Measurements from ENCODE around the gene ACKR1. TPM values are rescaled to one million over a fixed set of nuclear protein-coding genes. Genes with fewer than 3 reads are reported as not detected.

ACKR1 gene
- total and polyA plus RNA-seq, 9 donors, result 5.6 to 43.0 (median 36.2) TPM

DNA sequence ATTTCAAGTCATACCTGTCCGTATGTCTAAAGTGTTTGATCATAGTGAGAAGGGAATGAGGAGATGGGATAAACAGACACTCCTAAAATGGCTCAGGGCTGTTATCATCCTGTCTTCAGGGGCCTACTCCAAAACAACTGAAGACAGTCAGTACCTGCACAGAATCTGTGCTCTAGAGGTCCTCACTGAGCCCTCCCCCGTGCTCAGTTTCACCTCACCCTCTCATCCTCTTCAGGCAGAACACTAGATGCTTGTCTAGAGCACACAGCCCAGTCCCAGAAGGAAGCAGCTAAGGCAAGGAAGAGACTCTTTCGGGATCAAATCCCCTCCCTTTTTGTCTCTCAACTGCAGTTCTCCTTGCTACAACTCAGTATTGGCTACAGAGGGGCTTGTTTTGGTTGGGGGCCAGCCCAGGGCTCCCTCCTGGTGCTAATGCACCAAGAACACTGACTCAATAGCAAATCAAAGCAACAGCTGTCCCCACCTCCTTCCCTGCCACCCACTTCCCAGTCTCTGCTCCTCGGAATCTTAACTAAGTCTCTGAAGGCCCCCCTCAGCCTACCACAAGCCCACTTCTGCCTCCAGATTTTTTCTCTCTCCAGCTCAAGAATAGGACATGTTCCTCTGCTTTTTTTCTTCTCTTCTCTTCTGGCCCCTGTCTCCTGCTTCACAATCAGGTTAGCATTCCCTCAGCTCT lies 23.2 kb upstream of the ACKR1 start:
- no peak overlapping the region for H3K4me3 ChIP-seq
- H3K4me1 ChIP-seq (ENCODE audit: insufficient read depth), result no peaks in the 10 kb centered on the region
- 29 to 37% (median 34%) methylated on average over 4 of the region's 4 CpGs for WGBS, 3 donors
- DNase-seq, result no peak
- H3K9me3 ChIP-seq, result no peaks in the 10 kb centered on the region
- H3K36me3 ChIP-seq, result no peaks in the 10 kb centered on the region
- intact Hi-C loops (cut with DNase I), result no loop called here
- no peaks in the 10 kb centered on the region for H3K27me3 ChIP-seq
- no peak for TF ChIP-seq EP300 (IDR thresholded peaks at IDR 0.05)
- no peak for TF ChIP-seq POLR2A (IDR thresholded peaks at IDR 0.05)
- TF ChIP-seq, protein P1, sequence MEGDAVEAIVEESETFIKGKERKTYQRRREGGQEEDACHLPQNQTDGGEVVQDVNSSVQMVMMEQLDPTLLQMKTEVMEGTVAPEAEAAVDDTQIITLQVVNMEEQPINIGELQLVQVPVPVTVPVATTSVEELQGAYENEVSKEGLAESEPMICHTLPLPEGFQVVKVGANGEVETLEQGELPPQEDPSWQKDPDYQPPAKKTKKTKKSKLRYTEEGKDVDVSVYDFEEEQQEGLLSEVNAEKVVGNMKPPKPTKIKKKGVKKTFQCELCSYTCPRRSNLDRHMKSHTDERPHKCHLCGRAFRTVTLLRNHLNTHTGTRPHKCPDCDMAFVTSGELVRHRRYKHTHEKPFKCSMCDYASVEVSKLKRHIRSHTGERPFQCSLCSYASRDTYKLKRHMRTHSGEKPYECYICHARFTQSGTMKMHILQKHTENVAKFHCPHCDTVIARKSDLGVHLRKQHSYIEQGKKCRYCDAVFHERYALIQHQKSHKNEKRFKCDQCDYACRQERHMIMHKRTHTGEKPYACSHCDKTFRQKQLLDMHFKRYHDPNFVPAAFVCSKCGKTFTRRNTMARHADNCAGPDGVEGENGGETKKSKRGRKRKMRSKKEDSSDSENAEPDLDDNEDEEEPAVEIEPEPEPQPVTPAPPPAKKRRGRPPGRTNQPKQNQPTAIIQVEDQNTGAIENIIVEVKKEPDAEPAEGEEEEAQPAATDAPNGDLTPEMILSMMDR (IDR thresholded peaks at IDR 0.05), result no peak
- no peak overlapping the region for H3K27ac ChIP-seq

DNA sequence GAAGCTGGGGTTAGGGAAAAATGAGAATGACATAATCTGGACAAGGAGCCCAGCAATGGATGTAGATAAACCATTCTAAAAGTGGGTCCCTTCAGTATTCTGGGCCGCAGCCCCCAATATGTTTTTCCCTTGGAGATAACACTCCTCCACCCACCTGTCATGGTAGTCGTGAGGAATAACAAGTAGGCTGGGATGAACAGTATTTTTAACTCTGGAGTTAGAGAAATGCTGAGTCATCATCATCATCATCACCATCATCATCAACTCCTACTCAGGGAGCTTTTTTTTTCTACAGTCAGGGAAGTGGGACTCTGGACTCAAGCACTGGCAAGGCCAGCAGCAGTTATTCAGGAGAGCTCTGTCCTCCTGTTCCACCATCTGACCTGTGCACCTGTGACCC lies 20.5 kb upstream of the ACKR1 start:
- Histone ChIP-seq H3K27me3 (no peaks in the 10 kb centered on the region), H3K9me3 (no peaks in the 10 kb centered on the region), H3K27ac (no peak overlapping the region), H3K36me3 (no peaks in the 10 kb centered on the region), H3K4me1 (ENCODE audit: insufficient read depth) (peaks cover 2% of the 10 kb centered on the region), H3K4me3 (no peak overlapping the region)
- no peak for DNase-seq
- 52 to 62% (median 54%) methylated on average over 2 of the region's 2 CpGs for WGBS, 3 donors
- intact Hi-C loops (cut with DNase I), result no loop called here
- TF ChIP-seq EP300 (IDR thresholded peaks at IDR 0.05) (no peak), POLR2A (IDR thresholded peaks at IDR 0.05) (no peak)
- TF ChIP-seq, protein P1 (IDR thresholded peaks at IDR 0.05), result no peak

DNA sequence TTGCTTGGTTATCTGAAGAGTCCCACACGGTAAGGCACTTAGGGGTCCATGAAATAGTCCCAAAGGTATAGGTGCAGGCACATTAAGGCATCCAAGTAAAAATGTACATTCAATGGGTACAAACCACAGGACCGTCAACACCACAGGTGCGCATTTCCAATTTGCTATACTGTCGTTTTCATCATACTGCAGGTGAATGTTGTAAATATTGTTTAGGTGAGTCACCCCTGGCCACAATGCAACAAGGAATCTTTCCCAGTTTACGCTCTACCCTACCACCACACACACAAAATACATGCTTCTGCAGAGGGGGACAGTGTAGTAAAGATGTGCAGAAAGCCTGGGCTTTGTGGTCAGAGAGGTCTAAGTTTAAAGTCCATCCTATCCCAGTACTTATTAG lies 19.6 kb upstream of the ACKR1 start:
- Histone ChIP-seq H3K27ac (no peak overlapping the region), H3K27me3 (no peaks in the 10 kb centered on the region), H3K4me3 (no peak overlapping the region), H3K36me3 (no peaks in the 10 kb centered on the region), H3K9me3 (no peaks in the 10 kb centered on the region), H3K4me1 (ENCODE audit: insufficient read depth) (peaks cover 2% of the 10 kb centered on the region)
- intact Hi-C loops (cut with DNase I), result no loop called here
- TF ChIP-seq POLR2A (IDR thresholded peaks at IDR 0.05) (no peak), EP300 (IDR thresholded peaks at IDR 0.05) (no peak)
- TF ChIP-seq, protein P1 (IDR thresholded peaks at IDR 0.05), result no peak
- DNase-seq, result no peak
- WGBS, 3 donors, result 79 to 83% (median 81%) methylated on average over 5 of the region's 5 CpGs

DNA sequence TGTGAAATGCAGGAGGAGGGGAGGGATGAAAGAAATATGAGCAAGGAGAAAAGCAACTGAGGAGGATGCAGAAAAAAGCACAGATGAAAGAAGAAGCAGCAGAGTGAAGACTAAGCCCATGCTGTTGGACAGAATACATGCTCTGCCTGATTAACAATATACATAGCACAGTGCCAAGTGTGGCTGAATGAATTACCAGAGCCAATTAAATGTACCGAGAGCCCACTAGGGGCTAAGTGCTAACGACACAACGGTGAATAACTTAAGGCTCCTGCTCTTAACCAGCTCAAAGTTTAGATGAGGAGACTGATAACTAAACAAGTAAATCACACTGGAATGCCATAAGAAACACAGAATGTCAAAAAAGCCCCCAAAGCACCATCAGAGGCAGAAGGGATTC lies 17.6 kb upstream of the ACKR1 start:
- no peak for TF ChIP-seq POLR2A (IDR thresholded peaks at IDR 0.05)
- no peak for TF ChIP-seq EP300 (IDR thresholded peaks at IDR 0.05)
- TF ChIP-seq, protein P1 (IDR thresholded peaks at IDR 0.05), result no peak
- H3K36me3 ChIP-seq, result no peaks in the 10 kb centered on the region
- H3K27ac ChIP-seq, result no peak overlapping the region
- no peak overlapping the region for H3K4me3 ChIP-seq
- H3K4me1 ChIP-seq (ENCODE audit: insufficient read depth), result peaks cover 2% of the 10 kb centered on the region
- H3K9me3 ChIP-seq, result no peaks in the 10 kb centered on the region
- WGBS, 3 donors, result 16 to 30% (median 22%) methylated on average over 3 of the region's 3 CpGs
- no peak for DNase-seq
- no peaks in the 10 kb centered on the region for H3K27me3 ChIP-seq
- intact Hi-C loops (cut with DNase I), result no loop called here
